Calu3 (cell line): ENCODE results near the gene STK31. TPM values are rescaled to one million over a fixed set of nuclear protein-coding genes. Genes with fewer than 3 reads are reported as not detected.
A peak's percentile ranks its signal among the peaks of the same experiment; 100 is the strongest.

Experiments used
- BruUV-seq: library from RNA; stranded (reverse); fragments of 400-500 nt; replicated peaks from 2 replicates; lab custom pipeline; 2021; lab: Mats Ljungman, UMichigan
- CTCF ChIA-PET: fragments of 300-600 bp; sonication (Branson Sonifier 250); formaldehyde crosslinking; loops from one replicate; lab custom pipeline; 2022; ENCODE audit warnings: antibody characterized with exemption; lab: Charles Lee
- DNase-seq: peaks from one replicate; pipeline ENCODE4 v3.0.0; 2022
- H3K27ac Mint-ChIP-seq: one replicate; pipeline ENCODE4 v1.8.0; 2022; ENCODE audit warnings: mixed read lengths; ENCODE audit not compliant: unreplicated experiment
- H3K27me3 Mint-ChIP-seq: one replicate; pipeline ENCODE4 v1.8.0; 2022; ENCODE audit warnings: mixed read lengths; ENCODE audit not compliant: unreplicated experiment
- H3K36me3 Mint-ChIP-seq: one replicate; pipeline ENCODE4 v1.8.0; 2022; ENCODE audit warnings: mild to moderate bottlenecking, moderate library complexity, mixed read lengths; ENCODE audit not compliant: insufficient read depth, unreplicated experiment
- H3K4me1 Mint-ChIP-seq: one replicate; pipeline ENCODE4 v1.8.0; 2022; ENCODE audit warnings: mild to moderate bottlenecking, low read depth, mixed read lengths; ENCODE audit not compliant: unreplicated experiment
- H3K4me3 Mint-ChIP-seq: one replicate; pipeline ENCODE4 v1.8.0; 2022; ENCODE audit warnings: mild to moderate bottlenecking, low read depth, moderate library complexity, mixed read lengths; ENCODE audit not compliant: unreplicated experiment
- H3K9me3 Mint-ChIP-seq: one replicate; pipeline ENCODE4 v1.8.0; 2022; ENCODE audit warnings: low read depth, mixed read lengths; ENCODE audit not compliant: unreplicated experiment
- CTCF ChIP-seq: fragments of 200-600 bp; IDR thresholded peaks from one replicate; pipeline ENCODE4 v1.8.0; 2022; ENCODE audit warnings: antibody characterized with exemption; ENCODE audit not compliant: unreplicated experiment
- intact Hi-C: fragments of 100-400 bp; cut with micrococcal nuclease; formaldehyde crosslinking; loops from one replicate; pipeline ENCODE4 v1.10.0; 2022; ENCODE audit not compliant: unreplicated experiment
- total RNA-seq: library from RNA; stranded (reverse); gene quantifications from 2 replicates; pipeline ENCODE4 v1.2.3, GENCODE V29; 2022

The STK31 gene
- total RNA-seq, 1 experiment from 2014 or later: 1.7 TPM

DNA sequence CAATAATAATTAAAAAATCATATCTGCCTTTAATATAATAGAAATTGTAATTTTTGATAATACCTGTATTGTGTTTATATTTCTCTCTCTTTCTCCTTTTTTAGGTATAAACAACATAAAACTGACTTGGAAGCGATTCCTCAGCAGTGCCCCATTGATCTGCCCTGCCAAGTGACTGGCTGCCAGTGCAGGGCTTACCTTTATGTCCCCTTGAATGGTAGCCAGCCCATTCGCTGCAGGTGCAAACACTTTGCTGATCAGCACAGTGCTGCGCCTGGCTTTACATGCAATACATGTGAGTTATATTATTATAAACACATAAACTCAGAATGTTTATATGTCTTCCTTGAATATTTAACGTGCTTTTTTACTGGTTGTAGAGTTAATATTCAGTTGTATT lies 20.9 kb upstream of the STK31 start:
- intact Hi-C loops: no loop called here
- CTCF ChIA-PET: no interaction called here

DNA sequence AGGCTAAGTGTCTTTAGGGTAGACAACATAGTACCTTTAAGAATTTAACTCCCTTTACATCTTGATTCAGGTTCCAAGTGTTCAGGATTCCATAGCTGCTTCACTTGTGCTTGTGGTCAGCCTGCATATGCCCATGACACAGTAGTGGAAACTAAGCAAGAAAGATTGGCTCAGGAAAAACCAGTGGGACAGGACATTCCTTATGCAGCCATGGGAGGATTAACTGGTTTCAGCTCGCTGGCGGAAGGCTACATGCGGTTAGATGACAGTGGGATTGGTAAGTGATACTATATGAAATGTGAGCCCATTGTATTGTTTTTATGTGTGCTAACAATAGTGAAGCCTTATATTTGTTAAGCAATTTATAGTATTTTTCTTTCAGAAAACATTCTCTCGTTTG lies 18.7 kb upstream of the STK31 start:
- no peaks in the 10 kb centered on the region for H3K27me3 Mint-ChIP-seq
- DNase-seq: no peak
- no peak overlapping the region for H3K27ac Mint-ChIP-seq
- peaks cover 30% of the 10 kb centered on the region for H3K36me3 Mint-ChIP-seq
- H3K4me3 Mint-ChIP-seq: no peak overlapping the region
- CTCF ChIA-PET: no interaction called here
- no peak for TF ChIP-seq CTCF
- BruUV-seq: no TSS peak
- no peaks in the 10 kb centered on the region for H3K9me3 Mint-ChIP-seq
- peaks cover 14% of the 10 kb centered on the region for H3K4me1 Mint-ChIP-seq
- intact Hi-C loops: no loop called here

More for the DNA sequence above, 20.9 kb upstream of the STK31 start:
- no peaks in the 10 kb centered on the region for H3K9me3 Mint-ChIP-seq
- H3K4me3 Mint-ChIP-seq: no peak overlapping the region
- peaks cover 31% of the 10 kb centered on the region for H3K4me1 Mint-ChIP-seq
- no peak for TF ChIP-seq CTCF
- no TSS peak for BruUV-seq
- H3K27me3 Mint-ChIP-seq: no peaks in the 10 kb centered on the region
- H3K27ac Mint-ChIP-seq: no peak overlapping the region
- no peak for DNase-seq
- peaks cover 38% of the 10 kb centered on the region for H3K36me3 Mint-ChIP-seq

GRCh38 chr7:23693224-23693623 lies 16.8 kb upstream of the STK31 start:
- DNase-seq: no peak
- Mint-ChIP-seq H3K27me3 (no peaks in the 10 kb centered on the region), H3K9me3 (no peaks in the 10 kb centered on the region), H3K36me3 (peaks cover 13% of the 10 kb centered on the region), H3K4me3 (no peak overlapping the region), H3K27ac (no peak overlapping the region), H3K4me1 (peaks cover 14% of the 10 kb centered on the region)
- no peak for TF ChIP-seq CTCF
- BruUV-seq: no TSS peak
- CTCF ChIA-PET: interaction anchor here (0.6 to 0.7 kb wide), 3 partner anchors 21 to 287 kb away, joined by 3 to 5 read pairs (median 3); no protein-coding TSS in a partner anchor
- intact Hi-C loops: no loop called here

GRCh38 chr7:23696916-23697441 lies 13.0 kb upstream of the STK31 start:
- intact Hi-C loops: no loop called here
- CTCF ChIA-PET: interaction anchor here (0.7 to 2.8 kb wide), 13 partner anchors 10 to 242 kb away, joined by 3 to 22 read pairs (median 3); partner anchors contain the start of genes FAM221A and STK31
- peak; percentile 91 for TF ChIP-seq CTCF
- H3K36me3 Mint-ChIP-seq: peaks cover 8% of the 10 kb centered on the region
- peaks cover 14% of the 10 kb centered on the region for H3K4me1 Mint-ChIP-seq
- DNase-seq: peak; percentile 84
- BruUV-seq: no TSS peak
- no peak overlapping the region for H3K4me3 Mint-ChIP-seq
- H3K27me3 Mint-ChIP-seq: no peaks in the 10 kb centered on the region
- H3K9me3 Mint-ChIP-seq: no peaks in the 10 kb centered on the region
- peak overlapping the region; percentile 1 for H3K27ac Mint-ChIP-seq
